ENCODE results near the gene SLC25A22. TPM values are rescaled to one million over a fixed set of nuclear protein-coding genes. Genes with fewer than 3 reads are reported as not detected.

The SLC25A22 gene
- total RNA-seq, 1 donor from 2014 or later: 15.0 TPM

DNA sequence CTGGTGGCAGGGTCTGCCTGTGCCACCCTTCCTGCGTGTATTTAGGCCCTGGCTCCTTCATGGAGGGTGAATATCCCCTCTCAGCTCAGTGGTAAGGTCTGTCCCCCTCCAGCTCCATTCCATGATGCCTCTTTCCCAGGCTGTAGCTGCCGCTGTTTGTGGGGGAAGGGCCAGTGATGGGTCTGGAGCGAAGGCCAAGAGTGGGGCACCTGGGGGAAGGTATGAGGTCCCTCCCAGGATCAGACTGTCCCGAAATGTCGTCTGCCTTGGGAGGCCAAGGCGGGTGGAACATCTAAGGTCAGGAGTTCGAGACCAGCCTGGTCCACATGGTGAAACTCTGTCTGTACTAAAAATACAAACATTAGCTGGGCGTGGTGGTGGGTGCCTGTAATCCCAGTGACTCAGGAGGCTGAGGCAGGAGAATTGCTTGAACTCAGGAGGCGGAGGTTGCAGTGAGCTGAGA, 35.8 kb upstream of the SLC25A22 start:
- DNase-seq: no peak

DNA sequence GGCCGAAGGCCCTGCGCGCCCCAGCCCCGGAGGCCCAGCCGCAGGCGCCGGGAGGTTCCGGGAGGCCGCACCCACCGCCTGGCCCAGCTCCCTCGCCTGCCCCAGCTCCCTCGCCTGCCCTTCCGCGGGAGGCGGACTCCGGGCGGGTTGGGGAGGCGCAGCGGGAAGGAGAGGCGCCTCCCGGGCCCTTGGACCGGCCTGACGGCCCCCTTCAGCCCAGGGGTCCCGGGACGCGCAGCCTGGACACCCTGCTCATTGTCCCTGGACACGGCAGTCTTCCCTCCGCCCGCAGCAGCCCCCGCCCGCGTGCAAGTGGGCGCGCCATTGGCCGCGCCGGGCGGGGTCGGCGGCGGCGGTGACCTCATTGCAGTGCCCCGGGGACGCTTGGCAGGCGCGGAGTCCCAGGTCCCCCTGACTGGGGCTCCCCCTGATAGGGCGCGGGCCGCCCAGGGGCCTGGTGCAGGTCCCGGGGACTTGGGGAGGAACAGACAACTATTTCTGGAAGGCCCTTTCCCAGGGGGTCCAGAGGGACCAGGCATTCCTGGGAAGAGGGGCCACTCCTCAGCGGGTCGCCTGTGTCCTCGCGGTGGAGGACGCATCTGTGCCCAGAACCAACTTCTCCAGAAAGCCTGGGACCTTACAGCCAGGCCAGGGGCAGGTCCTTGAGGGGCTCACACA, 35.2 kb upstream of the SLC25A22 start:
- no peak for DNase-seq

DNA sequence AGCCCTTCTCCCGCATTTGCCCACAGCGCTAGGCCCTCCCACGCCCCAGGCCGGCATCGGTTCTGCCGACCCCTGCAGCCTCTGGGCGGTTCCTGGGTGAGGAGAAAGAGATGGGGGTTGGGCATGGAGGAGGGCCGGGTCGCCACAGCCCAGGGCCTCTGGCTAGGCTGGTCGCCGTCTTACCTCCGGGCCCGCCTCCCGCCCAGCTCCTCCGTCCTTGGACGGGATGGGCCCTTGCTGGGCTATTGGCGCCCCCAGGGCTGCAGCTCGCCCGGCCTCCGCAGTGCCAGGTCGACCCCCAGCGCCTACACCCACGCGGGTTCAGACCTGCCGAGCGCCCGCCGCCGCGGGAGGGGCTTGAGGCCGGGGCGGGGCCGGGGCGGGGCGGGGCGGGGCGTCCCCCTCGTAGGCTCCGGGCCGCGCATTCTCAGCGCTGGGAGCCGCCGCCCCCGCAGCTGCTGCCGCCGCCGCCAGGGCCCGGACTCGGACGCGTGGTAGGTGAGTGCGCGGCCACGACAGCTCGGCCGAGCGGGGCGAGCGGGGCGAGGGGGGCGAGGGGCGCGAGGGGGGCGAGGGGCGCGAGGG, 34.5 kb upstream of the SLC25A22 start, which contains the start of gene CD151:
Gene CD151, plus strand, starts transcription at position 424 of the 585 bp plus-strand sequence. CDS start 3,118 bp downstream, outside the sequence.
- peak; percentile 23 for DNase-seq

DNA sequence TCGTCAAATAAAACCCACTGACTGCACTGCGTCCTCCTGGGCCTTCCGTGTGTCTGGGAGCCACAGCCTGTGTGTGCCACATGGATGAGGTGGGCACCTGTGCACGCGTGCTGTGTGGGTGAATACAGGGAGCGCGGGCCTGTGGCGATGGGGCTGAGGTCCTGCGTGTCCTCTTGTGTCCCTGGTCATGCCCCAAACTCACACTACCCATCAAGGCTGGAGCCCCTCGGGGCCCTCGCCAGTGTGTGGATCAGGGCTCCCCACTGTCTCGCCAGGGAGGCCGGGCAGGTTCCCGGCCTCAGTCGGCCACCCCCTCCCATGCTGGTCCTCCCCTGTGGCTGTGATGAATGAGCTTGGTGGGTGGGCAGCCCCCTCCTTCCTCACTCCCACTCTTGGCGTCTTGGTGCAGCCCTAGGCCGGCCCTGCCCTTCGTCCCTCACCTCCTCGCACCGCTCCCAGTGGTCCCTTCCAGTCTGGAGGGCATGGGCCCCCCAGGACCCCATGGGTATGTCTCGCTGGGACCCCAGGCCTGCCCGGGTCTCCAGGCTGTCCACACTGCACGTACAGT, 34.0 kb upstream of the SLC25A22 start:
- DNase-seq: no peak

DNA sequence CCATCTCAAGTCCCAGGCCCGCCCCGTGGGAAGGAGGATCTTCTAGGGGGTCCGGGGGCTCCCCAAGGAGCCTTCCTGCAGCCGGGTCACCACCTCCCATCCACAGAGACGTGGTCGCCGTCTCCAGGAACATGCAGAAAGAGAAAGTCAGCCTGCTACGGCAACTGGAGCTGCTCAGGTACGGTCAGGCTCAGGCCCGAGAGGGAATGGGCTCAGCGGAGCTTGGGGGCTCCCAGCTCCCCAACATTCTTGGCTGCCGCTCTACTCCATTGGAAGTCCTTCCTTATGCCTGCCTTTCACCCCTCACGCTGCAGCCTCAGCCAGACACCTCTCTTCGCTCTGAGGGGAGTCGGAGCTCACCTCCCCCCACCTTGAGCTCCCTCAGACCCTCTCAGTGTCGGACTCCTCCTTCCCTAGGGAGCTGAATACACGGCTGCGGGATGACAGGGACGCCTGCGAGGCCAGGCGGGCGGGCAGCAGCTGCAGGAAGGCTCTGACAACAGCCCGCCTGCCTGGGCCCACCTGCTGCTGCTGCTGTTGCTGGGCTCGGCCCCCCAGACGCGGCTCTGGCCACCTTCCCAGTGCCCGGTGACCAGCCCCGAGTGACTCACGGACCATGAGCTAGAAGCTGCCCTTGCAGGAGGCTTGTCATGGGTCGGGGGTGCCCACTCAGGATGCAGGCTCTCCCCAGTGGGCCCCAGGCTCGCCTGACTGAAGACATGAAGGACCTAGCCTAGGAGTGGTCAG, 33.2 kb upstream of the SLC25A22 start:
- DNase-seq: no peak

DNA sequence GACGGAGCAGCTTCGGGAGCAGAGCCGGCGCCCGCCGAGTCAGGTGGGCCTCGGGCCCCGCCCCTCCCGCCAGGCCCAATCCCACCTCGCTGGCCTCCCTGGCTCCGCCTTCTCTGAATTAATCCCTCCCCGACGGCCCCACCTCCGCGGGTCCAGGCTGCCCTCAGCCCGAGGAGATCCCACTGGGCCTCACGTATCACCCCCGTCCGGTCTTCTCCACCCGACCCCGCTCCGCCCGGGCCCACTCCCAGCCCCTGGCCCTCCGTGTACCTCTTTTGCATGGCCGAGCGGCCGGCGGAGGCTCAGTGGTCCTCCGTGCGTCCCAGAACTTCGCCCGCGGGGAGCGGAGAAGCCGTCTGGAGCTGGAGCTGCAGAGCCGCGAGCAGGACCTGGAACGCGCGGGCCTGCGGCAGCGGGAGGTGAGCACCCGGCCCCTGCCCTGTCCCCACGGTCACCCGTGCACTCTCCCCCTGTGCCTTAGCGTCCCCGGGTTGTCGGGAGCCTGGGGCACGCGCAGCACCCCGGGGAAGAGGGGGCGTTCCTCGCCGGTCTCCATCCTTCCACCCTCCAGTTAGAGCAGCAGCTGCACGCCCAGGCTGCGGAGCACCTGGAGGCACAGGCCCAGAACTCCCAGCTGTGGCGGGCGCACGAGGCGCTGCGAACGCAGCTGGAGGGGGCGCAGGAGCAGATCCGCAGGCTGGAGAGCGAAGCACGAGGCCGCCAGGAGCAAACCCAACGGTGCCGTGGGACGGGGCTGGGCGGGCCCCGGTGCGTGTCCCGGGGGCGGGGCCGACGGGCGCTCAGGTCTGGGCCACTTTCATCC, 32.4 kb upstream of the SLC25A22 start:
- no peak for DNase-seq

DNA sequence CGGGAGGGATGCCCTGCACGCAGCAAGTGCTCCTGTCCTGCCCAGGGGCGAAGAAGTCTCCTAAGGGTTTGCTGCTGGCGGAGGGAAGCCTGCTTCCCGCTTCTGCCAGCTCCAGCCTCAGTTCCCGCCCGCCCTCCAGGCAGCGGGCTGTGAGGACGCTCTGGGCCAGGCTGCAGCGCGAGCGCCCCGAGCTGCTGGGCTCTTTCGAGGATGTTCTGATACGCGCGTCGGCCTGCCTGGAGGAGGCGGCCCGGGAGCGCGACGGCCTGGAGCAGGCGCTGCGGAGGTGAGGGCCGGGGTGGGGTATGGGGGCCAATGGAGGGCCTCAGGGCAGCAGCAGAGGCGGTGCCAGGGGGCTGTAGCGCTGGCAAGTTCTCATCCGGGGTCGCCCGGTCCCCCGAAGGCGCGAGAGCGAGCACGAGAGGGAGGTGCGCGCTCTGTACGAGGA, 31.8 kb upstream of the SLC25A22 start:
- no peak for DNase-seq

DNA sequence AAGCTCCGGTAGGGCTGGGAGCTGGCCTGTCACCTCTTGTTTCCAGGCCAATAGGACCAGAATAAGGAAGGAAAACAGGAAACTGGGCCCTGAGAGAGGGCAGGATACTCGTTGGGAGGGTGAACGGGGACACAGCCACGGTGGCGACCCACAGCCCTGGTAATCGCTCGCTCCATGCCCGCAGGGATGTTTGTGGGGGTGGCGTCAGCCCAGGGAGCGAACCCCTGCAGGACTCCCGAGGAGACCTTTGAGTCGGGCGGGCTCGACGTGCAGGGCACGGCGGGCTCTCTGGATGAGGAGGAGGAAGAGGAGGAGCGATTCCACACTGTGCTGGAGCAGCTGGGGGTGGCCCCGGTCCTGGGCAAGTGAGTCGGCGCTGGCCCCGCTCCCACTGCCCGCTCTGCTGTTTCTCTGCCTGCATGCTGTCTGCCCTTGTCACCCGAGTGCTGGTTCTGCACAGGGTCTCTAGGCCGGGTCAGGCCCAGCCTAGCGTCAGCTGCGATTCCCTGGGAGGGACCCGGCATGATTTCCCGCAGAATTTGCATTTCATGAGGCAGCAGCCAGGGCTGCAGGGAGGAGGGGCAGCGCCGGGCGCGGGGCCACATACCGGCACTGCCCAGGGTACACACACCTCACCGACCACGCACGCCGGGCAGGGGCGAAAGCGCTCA, 31.2 kb upstream of the SLC25A22 start:
- DNase-seq: no peak

DNA sequence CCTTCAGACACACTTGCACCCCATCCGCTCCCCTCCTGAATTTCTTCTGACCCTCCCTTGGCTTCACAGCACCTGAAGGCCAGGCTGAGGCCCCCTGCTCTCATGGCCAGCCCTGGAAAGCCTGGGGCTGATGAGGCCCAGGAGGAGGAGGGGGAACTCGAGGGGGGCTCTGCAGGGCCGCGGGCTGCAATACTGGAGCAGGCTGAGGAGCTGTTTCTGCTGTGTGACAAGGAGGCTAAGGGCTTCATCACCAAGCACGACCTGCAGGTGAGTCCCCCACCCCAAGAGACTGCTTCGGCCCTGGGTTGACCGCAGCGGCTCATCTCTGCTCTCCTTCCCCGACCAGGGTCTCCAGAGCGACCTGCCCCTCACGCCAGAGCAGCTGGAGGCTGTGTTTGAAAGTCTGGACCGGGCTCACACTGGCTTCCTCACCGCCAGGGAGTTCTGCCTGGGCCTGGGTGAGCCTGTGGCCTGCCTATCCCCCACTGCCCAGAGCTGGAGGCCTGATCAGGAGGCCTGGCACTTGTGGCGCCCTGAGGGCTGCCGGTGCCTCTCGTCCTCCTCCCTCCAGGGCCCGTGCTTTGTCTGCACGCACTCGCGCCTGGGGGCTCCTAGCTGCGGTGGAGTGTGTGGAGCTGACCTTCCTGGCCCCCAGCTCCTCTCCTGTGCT, 30.6 kb upstream of the SLC25A22 start:
- no peak for DNase-seq

DNA sequence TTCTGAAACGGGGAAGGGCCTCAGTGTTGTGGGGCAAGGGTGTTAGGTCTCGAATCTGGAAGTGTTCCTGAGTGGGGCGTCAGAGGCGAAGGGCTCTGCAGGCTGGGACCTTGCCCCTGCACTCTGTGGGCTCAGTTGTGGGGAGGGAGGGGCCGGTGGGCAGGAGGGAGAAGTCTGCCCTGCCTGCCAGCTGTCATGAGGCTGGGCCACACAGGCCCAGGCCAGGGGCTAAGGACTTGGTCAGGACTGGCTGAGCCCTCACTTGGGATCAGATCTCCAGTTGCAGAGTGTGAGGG, 29.8 kb upstream of the SLC25A22 start, which contains the start of gene CRACR2B:
Gene CRACR2B, plus strand, starts transcription at position 23 of the 296 bp plus-strand sequence. CDS start 689 bp downstream, outside the sequence.
- no peak for DNase-seq

DNA sequence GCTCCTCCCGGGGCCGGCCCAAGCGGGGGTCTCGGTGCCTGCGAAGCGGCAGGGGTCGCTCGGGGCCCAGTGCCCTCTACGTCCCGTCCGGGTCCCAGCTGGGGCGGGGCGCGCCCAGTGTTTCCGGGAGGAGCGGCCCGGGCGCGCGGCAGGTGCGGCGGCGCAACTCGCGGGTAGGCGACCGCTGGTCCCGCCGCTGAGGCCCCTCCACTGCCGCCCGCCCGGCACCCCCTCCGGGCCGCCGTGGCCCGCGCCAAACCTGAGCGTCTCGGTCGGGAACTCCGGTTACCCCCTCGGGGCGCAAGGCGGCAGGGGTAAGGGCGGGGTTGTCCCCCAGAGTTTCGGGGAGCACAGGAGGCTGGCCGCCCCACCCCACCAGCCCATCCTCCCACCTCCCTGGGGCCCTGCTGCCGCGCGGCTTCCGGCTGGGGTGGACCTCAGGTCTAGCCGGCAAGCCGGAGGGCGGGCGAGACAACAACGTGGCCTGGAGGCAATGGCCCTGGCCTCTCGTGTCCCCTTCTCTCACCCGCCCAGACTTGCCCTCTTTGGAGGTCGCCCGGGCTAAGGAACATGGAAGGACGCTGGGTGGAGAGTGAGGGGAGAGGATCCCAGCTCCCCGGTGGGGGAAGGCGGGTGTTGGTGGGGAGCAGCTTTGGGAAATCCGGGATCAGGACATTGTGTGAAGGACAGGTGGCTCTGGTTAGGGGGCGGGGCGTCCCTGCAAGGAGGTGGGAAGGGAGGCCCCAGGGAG, 29.2 kb upstream of the SLC25A22 start:
- DNase-seq: no peak

DNA sequence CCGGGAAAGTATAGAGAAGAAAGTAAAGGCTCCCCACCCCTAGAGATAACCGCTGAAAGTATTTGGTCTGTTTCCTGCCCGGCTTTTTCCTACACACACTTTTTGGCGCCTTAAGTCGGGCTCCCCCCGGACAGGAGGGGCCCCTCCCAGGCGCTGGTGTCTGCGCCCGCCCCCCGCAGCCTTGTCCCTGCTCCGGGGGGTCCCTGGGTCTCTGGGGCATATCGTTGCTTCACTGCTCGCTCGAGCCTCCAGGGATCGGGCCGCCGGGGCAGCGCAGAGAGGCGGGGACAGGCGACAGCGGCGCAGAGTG, 28.7 kb upstream of the SLC25A22 start:
- DNase-seq: no peak

DNA sequence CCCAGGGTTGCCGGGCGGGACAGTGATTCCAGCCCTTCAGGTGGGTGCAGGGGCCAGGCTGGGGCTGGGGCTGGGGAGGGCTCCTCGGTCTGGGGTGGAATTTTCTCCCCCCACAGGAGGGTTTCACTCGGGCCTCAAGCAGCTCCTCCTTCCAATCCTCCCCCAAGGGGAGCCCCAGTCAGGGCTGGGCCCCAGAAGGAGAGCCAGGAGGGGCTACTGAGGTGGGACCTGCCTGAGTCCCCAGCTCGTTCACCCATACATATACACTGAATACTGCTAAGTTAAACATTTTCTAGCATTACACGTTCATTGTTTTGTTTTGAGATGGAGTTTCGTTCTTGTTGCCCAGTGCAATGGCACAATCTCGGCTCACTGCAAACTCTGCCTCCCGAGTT, 28.1 kb upstream of the SLC25A22 start:
- DNase-seq: no peak

DNA sequence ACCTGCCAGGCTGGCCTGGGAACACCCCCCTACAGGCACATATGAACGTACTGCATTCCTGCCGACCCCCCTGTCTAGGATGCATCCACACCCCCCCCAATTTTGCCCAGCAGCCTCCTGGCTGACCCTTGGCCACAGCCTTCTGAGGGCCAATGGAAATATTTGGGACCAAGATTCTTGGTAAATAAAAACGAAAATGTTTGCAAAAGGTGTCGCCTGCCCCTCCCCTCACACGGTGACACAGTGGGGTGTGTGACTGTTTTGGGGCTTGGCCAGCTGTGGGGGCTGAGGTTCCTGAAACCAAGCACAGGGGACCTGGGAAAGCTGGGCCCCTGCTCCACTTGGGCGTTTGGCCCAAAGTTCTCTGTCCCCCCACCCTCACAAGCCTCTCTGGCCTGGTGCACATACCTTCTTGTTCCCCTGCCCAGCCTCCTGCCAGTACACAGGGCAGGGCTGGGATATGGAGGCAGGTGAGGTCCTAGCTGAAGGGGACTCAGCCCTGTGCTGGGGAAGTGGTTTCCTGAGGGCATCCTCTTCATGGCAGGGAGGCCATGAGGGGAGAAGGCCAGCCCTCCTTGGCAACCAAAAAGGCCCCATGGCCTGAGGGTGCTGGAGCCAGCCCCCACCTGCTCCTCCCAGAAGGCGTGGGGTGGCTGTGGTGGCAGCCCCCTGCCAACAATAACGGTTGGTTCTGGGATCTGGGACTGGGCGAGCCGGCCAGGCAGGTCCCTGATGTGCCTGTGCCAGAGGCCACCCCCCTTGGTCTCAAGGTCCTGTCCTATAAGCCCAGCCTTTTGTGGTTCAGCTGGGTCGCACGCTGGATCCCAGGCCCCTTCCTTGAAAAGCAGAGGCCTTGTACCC, 27.5 kb upstream of the SLC25A22 start:
- no peak for DNase-seq

DNA sequence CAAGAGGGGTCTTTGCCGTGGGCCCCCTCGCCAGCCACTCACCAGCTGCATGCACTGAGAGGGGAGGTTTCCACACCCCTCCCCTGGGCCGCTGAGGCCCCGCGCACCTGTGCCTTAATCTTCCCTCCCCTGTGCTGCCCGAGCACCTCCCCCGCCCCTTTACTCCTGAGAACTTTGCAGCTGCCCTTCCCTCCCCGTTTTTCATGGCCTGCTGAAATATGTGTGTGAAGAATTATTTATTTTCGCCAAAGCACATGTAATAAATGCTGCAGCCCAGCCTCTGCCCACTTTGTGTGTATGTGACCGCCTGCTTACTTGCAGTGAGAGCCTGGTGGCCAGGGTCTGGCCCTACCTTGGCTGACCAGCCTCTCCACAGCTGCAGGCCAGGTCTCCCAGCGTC, 26.9 kb upstream of the SLC25A22 start:
- DNase-seq: no peak

DNA sequence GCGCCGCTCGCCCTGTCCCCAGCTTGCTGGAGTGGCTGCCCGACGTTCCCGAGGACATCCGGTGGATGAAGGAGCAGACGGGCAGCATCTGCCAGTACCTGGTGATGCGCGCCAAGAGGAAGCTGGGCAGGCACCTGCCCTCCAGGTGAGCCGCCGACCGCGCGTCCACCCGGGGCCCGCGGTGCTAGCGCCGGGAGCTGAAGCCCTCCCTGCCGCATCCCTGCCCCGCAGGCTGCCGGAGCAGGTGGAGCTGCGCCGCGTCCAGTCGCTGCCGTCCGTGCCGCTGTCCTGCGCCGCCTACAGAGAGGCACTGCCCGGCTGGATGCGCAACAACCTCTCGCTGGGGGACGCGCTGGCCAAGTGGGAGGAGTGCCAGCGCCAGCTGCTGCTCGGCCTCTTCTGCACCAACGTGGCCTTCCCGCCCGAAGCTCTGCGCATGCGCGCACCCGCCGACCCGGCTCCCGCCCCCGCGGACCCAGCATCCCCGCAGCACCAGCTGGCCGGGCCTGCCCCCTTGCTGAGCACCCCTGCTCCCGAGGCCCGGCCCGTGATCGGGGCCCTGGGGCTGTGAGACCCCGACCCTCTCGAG, 26.3 kb upstream of the SLC25A22 start:
- DNase-seq: no peak

DNA sequence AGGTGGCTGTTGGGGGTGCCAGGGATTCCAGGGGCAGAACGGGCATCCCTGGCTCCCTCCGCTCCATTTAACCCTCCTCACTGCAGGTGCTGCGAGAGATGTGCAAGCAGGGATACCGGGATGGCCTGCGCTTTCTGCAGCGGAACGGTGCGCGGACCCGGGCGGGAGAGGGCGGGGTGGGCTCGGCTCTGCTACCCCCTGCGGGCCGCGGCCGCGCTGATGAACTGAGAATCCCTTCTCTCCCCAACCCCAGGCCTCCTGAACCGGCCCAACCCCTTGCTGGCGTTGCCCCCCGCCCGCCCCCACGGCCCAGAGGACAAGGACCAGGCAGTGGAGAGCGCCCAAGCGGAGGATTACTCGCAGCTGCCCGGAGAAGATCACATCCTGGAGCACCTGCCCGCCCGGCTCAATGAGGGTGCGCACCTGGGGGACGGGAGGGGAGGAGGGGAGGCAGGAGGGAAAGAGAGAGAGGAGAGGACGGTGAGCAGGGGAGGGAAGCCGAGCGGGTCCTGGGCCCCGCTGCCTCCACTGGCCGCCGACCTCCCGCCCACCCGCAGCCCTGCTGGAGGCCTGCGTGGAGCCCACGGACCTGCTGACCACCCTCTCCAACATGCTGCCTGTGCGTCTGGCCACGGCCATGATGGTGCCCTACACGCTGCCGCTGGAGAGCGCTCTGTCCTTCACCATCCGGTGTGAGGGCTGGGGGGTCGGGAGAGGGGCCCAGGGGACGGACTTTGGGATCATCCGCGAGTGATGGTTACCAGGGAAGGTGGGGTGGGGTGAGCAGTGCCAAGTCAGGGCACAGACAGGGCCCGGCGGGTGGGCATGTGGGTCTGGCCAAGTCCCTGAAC, 25.6 kb upstream of the SLC25A22 start:
- DNase-seq: no peak

Measured in occipital lobe (tissue), 2 donors.